ENCODE data around the gene ABR. TPM values are rescaled to one million over a fixed set of nuclear protein-coding genes. Genes with fewer than 3 reads are reported as not detected.

ABR gene
- polyA plus RNA-seq, 2 of the 4 experiments (the other 2 are of a cell fraction) = 70.9 to 73.8 TPM

GRCh38 chr17:1120596-1121441 is 59.0 kb downstream of the ABR start:
- CTCF ChIA-PET = interaction anchor here (1.1 to 12.1 kb wide), 8 partner anchors 10 to 212 kb away, joined by 3 to 335 read pairs (median 8); partner anchors contain the start of gene ABR
- Histone ChIP-seq H3K9me3 (no peaks in the 10 kb centered on the region; the same call in 2 of the 3 replicates), H3K4me3 (no peak overlapping the region), H3K27ac (0 out of 6 replicates have a peak overlapping the region, but pooled peaks of 1 of the 2 experiments have one; percentile 27), H3K4me2 (no peak overlapping the region), H3K4me1 (peaks cover 18% of the 10 kb centered on the region)
- WGBS (ENCODE audit: missing lambda C conversion rate) = 80% methylated on average over 11 of the region's 12 CpGs
- FAIRE-seq = no peak
- TF ChIP-seq FOSB (CRISPR knock-in tag; IDR thresholded peaks at IDR 0.05) (no peak), HES2 (IDR thresholded peaks at IDR 0.05) (no peak), EHMT2 (IDR thresholded peaks at IDR 0.05; ENCODE audit: low read depth) (no peak)
- DNase-seq (ENCODE audit: low read depth in 1 of 2, low spot score in 1 of 2) = no peak
- POLR2A ChIA-PET = no interaction called here
- no peak for ATAC-seq

- Histone ChIP-seq H3K27ac (no peak overlapping the region), H3K9me3 (no peaks in the 10 kb centered on the region; the same call in 2 of the 3 replicates), H3K4me2 (no peak overlapping the region), H3K4me1 (peaks cover 21% of the 10 kb centered on the region), H3K4me3 (no peak overlapping the region)
- ChIA-PET POLR2A (no interaction called here), CTCF (interaction anchor here (1.2 to 12.1 kb wide), 7 partner anchors 10 to 84 kb away, joined by 3 to 335 read pairs (median 4); partner anchors contain the start of gene ABR)
- no peak for DNase-seq (ENCODE audit: low read depth in 1 of 2, low spot score in 1 of 2)
- TF ChIP-seq MAX (IDR thresholded peaks at IDR 0.05) (no peak), BHLHE40 (IDR thresholded peaks at IDR 0.05; ENCODE audit: low read depth, low read length) (no peak), ZSCAN20 (CRISPR knock-in tag; IDR thresholded peaks at IDR 0.05) (no peak), EHMT2 (IDR thresholded peaks at IDR 0.05; ENCODE audit: low read depth) (no peak), RAD21 (conservative IDR thresholded peaks at IDR 0.05 in 1 of 2, IDR thresholded peaks at IDR 0.05 in 1 of 2) (no peak), EP300 (IDR thresholded peaks at IDR 0.05) (no peak), TP53 (CRISPR knock-in tag; IDR thresholded peaks at IDR 0.05) (no peak), NFE2L2 (conservative IDR thresholded peaks at IDR 0.05; ENCODE audit: low read length) (no peak), POLR2A (IDR thresholded peaks at IDR 0.05; ENCODE audit: low read length) (no peak), GATA3 (IDR thresholded peaks at IDR 0.05; ENCODE audit: borderline replicate concordance) (no peak), ATOH8 (CRISPR knock-in tag; IDR thresholded peaks at IDR 0.05; ENCODE audit: low read depth) (no peak), MYC (IDR thresholded peaks at IDR 0.05; ENCODE audit: borderline replicate concordance, low read length) (no peak), JUN (IDR thresholded peaks at IDR 0.05) (no peak), TFCP2L1 (CRISPR knock-in tag; IDR thresholded peaks at IDR 0.05) (no peak), CTCF (IDR thresholded peaks at IDR 0.05) (no peak), HOXA7 (CRISPR knock-in tag; IDR thresholded peaks at IDR 0.05) (no peak), USF2 (IDR thresholded peaks at IDR 0.05) (no peak), KDM5A (IDR thresholded peaks at IDR 0.05) (no peak), E2F6 (IDR thresholded peaks at IDR 0.05; ENCODE audit: borderline replicate concordance, low read depth) (no peak), CBX2 (IDR thresholded peaks at IDR 0.05; ENCODE audit: borderline replicate concordance, low read depth) (no peak)
- WGBS (ENCODE audit: missing lambda C conversion rate) = 56% methylated on average over 8 of the region's 8 CpGs
- no peak for FAIRE-seq
- no peak for ATAC-seq
Observed at GRCh38 chr17:1119924-1120323, 59.9 kb downstream of the ABR start.
